SU-DHL-6 (cell line): ENCODE measurements around the gene TBL1X.

Experiments
- H2AFZ ChIP-seq: fragments of 200-600 bp; sonication (generic); 2 replicates; pipeline ENCODE4 v1.6.1; 2014; ENCODE audit warnings: low read depth, mild to moderate bottlenecking, moderate library complexity, mixed read lengths, antibody characterized with exemption, low read length; ENCODE audit not compliant: severe bottlenecking
- H3F3A ChIP-seq: fragments of 200-600 bp; shearing (Covaris generic); 2 replicates; pipeline ENCODE4 v1.6.0; 2016; ENCODE audit warnings: antibody characterized with exemption, mild to moderate bottlenecking; ENCODE audit not compliant: insufficient read depth
- H3K27ac ChIP-seq: fragments of 200-600 bp; sonication (generic); 2 replicates; pipeline ENCODE4 v1.5.1; 2016; ENCODE audit warnings: low read depth, mild to moderate bottlenecking, low read length, moderate library complexity, mixed read lengths
- H3K27me3 ChIP-seq: fragments of 200-600 bp; sonication (generic), shearing (Covaris generic); 2 replicates; pipeline ENCODE4 v1.6.0; 2014; ENCODE audit warnings: mild to moderate bottlenecking, low read length
- H3K36me3 ChIP-seq: fragments of 200-600 bp; sonication (generic); 2 replicates; pipeline ENCODE4 v1.6.1; 2014; ENCODE audit warnings: mild to moderate bottlenecking, low read length, mixed read lengths
- H3K4me2 ChIP-seq: fragments of 300-600, 200-600 bp; shearing (Covaris generic), sonication (generic); 2 replicates; pipeline ENCODE4 v1.6.0; 2014; ENCODE audit warnings: low read length, low read depth, mild to moderate bottlenecking; ENCODE audit not compliant: poor library complexity, severe bottlenecking
- H3K4me3 ChIP-seq: fragments of 200-600 bp; sonication (generic); 2 replicates; pipeline ENCODE4 v1.5.1; 2014; ENCODE audit warnings: antibody characterized with exemption, low read length, mild to moderate bottlenecking, mixed read lengths; ENCODE audit not compliant: insufficient read depth, poor library complexity, severe bottlenecking
- H3K79me2 ChIP-seq: fragments of 200-600 bp; sonication (generic); 2 replicates; pipeline ENCODE4 v1.6.1; 2014; ENCODE audit warnings: mild to moderate bottlenecking, low read length, moderate library complexity; ENCODE audit not compliant: insufficient read depth
- H3K9ac ChIP-seq: fragments of 200-600 bp; sonication (generic); 2 replicates; pipeline ENCODE4 v1.7.0; 2014; ENCODE audit warnings: mild to moderate bottlenecking, low read length
- H3K9me2 ChIP-seq: fragments of 200-600 bp; sonication (generic); replicated peaks from 2 replicates; pipeline ENCODE4 v1.6.1; 2014; ENCODE audit warnings: low read length; ENCODE audit not compliant: insufficient read depth
- H3K9me3 ChIP-seq: fragments of 200-600 bp; sonication (generic); 2 replicates; pipeline ENCODE4 v1.6.1; 2014; ENCODE audit warnings: low read length, mixed read lengths; ENCODE audit not compliant: insufficient read depth
- H4K20me1 ChIP-seq: fragments of 200-600 bp; sonication (generic); 2 replicates; pipeline ENCODE4 v1.6.1; 2014; ENCODE audit warnings: low read depth, mild to moderate bottlenecking, antibody characterized with exemption, low read length, moderate library complexity, mixed read lengths
- CTCF ChIP-seq: fragments of 200-600 bp; sonication (generic); IDR thresholded peaks from one replicate; pipeline ENCODE4 v1.5.1; 2017; ENCODE audit warnings: antibody characterized with exemption, mild to moderate bottlenecking, low read length, moderate library complexity; ENCODE audit not compliant: insufficient read depth, poor library complexity, severe bottlenecking
- EZH2phosphoT487 ChIP-seq: fragments of 200-600 bp; sonication (generic), shearing (Covaris generic); conservative IDR thresholded peaks from 2 replicates; pipeline ENCODE4 v1.6.1; 2018; ENCODE audit warnings: mild to moderate bottlenecking, antibody characterized with exemption, low read length, moderate library complexity, mixed read lengths

The TBL1X gene

GRCh38 chrX:9515973-9516538, 51.2 kb downstream of the TBL1X start:
- Histone ChIP-seq H3K79me2 (no peaks in the 10 kb centered on the region), H3F3A (no peaks in the 10 kb centered on the region), H3K36me3 (no peaks in the 10 kb centered on the region), H3K9ac (no peak overlapping the region), H3K27me3 (no peaks in the 10 kb centered on the region), H3K9me3 (no peaks in the 10 kb centered on the region), H3K27ac (no peak overlapping the region), H2AFZ (no peak overlapping the region), H3K4me2 (no peak overlapping the region), H3K9me2 (no peaks in the 10 kb centered on the region), H4K20me1 (no peaks in the 10 kb centered on the region), H3K4me3 (no peak overlapping the region)
- no peak for TF ChIP-seq CTCF
- TF ChIP-seq EZH2phosphoT487 = no peak

- Histone ChIP-seq H3K79me2 (no peaks in the 10 kb centered on the region), H3K9ac (no peak overlapping the region), H3K4me3 (no peak overlapping the region), H3F3A (no peaks in the 10 kb centered on the region), H3K9me2 (no peaks in the 10 kb centered on the region), H4K20me1 (no peaks in the 10 kb centered on the region), H3K27me3 (no peaks in the 10 kb centered on the region), H3K27ac (no peak overlapping the region), H3K9me3 (no peaks in the 10 kb centered on the region), H3K36me3 (no peaks in the 10 kb centered on the region), H2AFZ (no peak overlapping the region), H3K4me2 (no peak overlapping the region)
- TF ChIP-seq CTCF (no peak), EZH2phosphoT487 (no peak)
Observed at GRCh38 chrX:9516635-9517034, 51.8 kb downstream of the TBL1X start.

- Histone ChIP-seq H4K20me1 (no peaks in the 10 kb centered on the region), H3K79me2 (no peaks in the 10 kb centered on the region)
Observed at GRCh38 chrX:9518051-9518450, 53.2 kb downstream of the TBL1X start.

More at GRCh38 chrX:9518051-9518450, 53.2 kb downstream of the TBL1X start:
- H3K4me3 ChIP-seq = no peak overlapping the region
- H3K9me2 ChIP-seq = no peaks in the 10 kb centered on the region
- no peaks in the 10 kb centered on the region for H3F3A ChIP-seq
- TF ChIP-seq CTCF = no peak
- TF ChIP-seq EZH2phosphoT487 = no peak
- no peaks in the 10 kb centered on the region for H3K9me3 ChIP-seq
- H3K27ac ChIP-seq = no peak overlapping the region
- H2AFZ ChIP-seq = no peak overlapping the region
- H3K9ac ChIP-seq = no peak overlapping the region
- H3K36me3 ChIP-seq = no peaks in the 10 kb centered on the region
- H3K27me3 ChIP-seq = no peaks in the 10 kb centered on the region
- H3K4me2 ChIP-seq = no peak overlapping the region
